Parathyroid adenoma (tissue), 2 donors: ENCODE data around the gene TEX22.

Experiments used
- H2AFZ ChIP-seq: fragments of 300-600 bp; sonication (generic); one replicate; pipeline ENCODE4 v1.7.0; 2017; ENCODE audit warnings: antibody characterized with exemption, mild to moderate bottlenecking
- H3K27ac ChIP-seq: fragments of 300-600 bp; sonication (generic); one replicate; pipeline ENCODE4 v1.7.0; 2017
- H3K27me3 ChIP-seq: fragments of 300-600 bp; sonication (generic); one replicate; pipeline ENCODE4 v1.7.0; 2017; ENCODE audit warnings: low read length; ENCODE audit not compliant: control insufficient read depth, insufficient read depth
- H3K36me3 ChIP-seq: fragments of 300-600 bp; sonication (generic); one replicate; pipeline ENCODE4 v1.7.0; 2017; ENCODE audit warnings: low read length; ENCODE audit not compliant: control insufficient read depth, insufficient read depth
- H3K4me1 ChIP-seq: fragments of 300-600 bp; sonication (generic); one replicate; pipeline ENCODE4 v1.7.0; 2017; ENCODE audit warnings: control low read depth
- H3K4me2 ChIP-seq: fragments of 300-600 bp; sonication (generic); one replicate; pipeline ENCODE4 v1.7.0; 2017; ENCODE audit warnings: low read length
- H3K4me3 ChIP-seq: fragments of 300-600 bp; sonication (generic); one replicate; pipeline ENCODE4 v1.7.0; 2017; ENCODE audit warnings: low read depth, low read length
- H3K79me2 ChIP-seq: fragments of 300-600 bp; sonication (generic); one replicate; pipeline ENCODE4 v1.7.0; 2017; ENCODE audit warnings: control low read depth
- H3K9ac ChIP-seq: fragments of 300-600 bp; sonication (generic); one replicate; pipeline ENCODE4 v1.7.0; 2017; ENCODE audit warnings: mild to moderate bottlenecking
- H3K9me3 ChIP-seq: fragments of 300-600 bp; sonication (generic); one replicate; pipeline ENCODE4 v1.7.0; 2017; ENCODE audit warnings: low read length; ENCODE audit not compliant: control insufficient read depth
- CTCF ChIP-seq: fragments of 300-600 bp; sonication (generic); IDR thresholded peaks from one replicate; pipeline ENCODE4 v1.7.0; 2017; ENCODE audit warnings: antibody characterized with exemption, mild to moderate bottlenecking
- donor health status: primary hyperparathyroidism.

TEX22 gene

GRCh38 chr14:105388976-105389375, 9.4 kb upstream of the TEX22 start:
- no peak overlapping the region for H3K4me3 ChIP-seq
- no peak overlapping the region for H3K27ac ChIP-seq
- no peak overlapping the region for H3K9ac ChIP-seq
- H3K27me3 ChIP-seq: no peaks in the 10 kb centered on the region
- no peak for TF ChIP-seq CTCF
- H3K79me2 ChIP-seq: no peaks in the 10 kb centered on the region
- no peaks in the 10 kb centered on the region for H3K9me3 ChIP-seq
- H2AFZ ChIP-seq: no peak overlapping the region
- no peaks in the 10 kb centered on the region for H3K36me3 ChIP-seq
- H3K4me2 ChIP-seq: no peak overlapping the region
- H3K4me1 ChIP-seq: no peaks in the 10 kb centered on the region

GRCh38 chr14:105389534-105389933, 8.8 kb upstream of the TEX22 start:
- no peaks in the 10 kb centered on the region for H3K9me3 ChIP-seq
- no peaks in the 10 kb centered on the region for H3K79me2 ChIP-seq
- no peak overlapping the region for H3K4me2 ChIP-seq
- no peaks in the 10 kb centered on the region for H3K4me1 ChIP-seq
- H3K4me3 ChIP-seq: no peak overlapping the region
- H3K27ac ChIP-seq: no peak overlapping the region
- no peak overlapping the region for H3K9ac ChIP-seq
- H2AFZ ChIP-seq: no peak overlapping the region
- H3K36me3 ChIP-seq: no peaks in the 10 kb centered on the region
- TF ChIP-seq CTCF: no peak
- H3K27me3 ChIP-seq: no peaks in the 10 kb centered on the region

- H3K79me2 ChIP-seq: no peaks in the 10 kb centered on the region
- H2AFZ ChIP-seq: no peak overlapping the region
- no peaks in the 10 kb centered on the region for H3K4me1 ChIP-seq
- no peaks in the 10 kb centered on the region for H3K36me3 ChIP-seq
- no peaks in the 10 kb centered on the region for H3K27me3 ChIP-seq
- no peak overlapping the region for H3K4me2 ChIP-seq
- H3K4me3 ChIP-seq: no peak overlapping the region
- no peak overlapping the region for H3K9ac ChIP-seq
- no peak for TF ChIP-seq CTCF
- no peaks in the 10 kb centered on the region for H3K9me3 ChIP-seq
- H3K27ac ChIP-seq: no peak overlapping the region
Measured at GRCh38 chr14:105389976-105390848, 8.1 kb upstream of the TEX22 start.

GRCh38 chr14:105390849-105391500, 7.4 kb upstream of the TEX22 start:
- Histone ChIP-seq H3K27ac (no peak overlapping the region), H3K36me3 (no peaks in the 10 kb centered on the region), H2AFZ (no peak overlapping the region), H3K79me2 (no peaks in the 10 kb centered on the region), H3K27me3 (no peaks in the 10 kb centered on the region), H3K9ac (no peak overlapping the region), H3K9me3 (no peaks in the 10 kb centered on the region), H3K4me1 (no peaks in the 10 kb centered on the region), H3K4me2 (no peak overlapping the region), H3K4me3 (no peak overlapping the region)
- no peak for TF ChIP-seq CTCF
